Measurements from ENCODE around the gene PAFAH2. TPM values are rescaled to one million over a fixed set of nuclear protein-coding genes. Genes with fewer than 3 reads are reported as not detected.
A peak's percentile ranks its signal among the peaks of the same experiment; 100 is the strongest.

PAFAH2 gene
- total RNA-seq, 1 experiment from 2014 or later, result 12.4 TPM

- no CpG with 5 or more reads among the region's 32 CpGs for WGBS (ENCODE audit: extremely low coverage, insufficient read length, low lambda C conversion rate)
- no peak overlapping the region; a peak in 1 of 7 replicates for H3K27ac Mint-ChIP-seq
- H2AFZ ChIP-seq (ENCODE audit: low read length), result peak overlapping the region; percentile 65
- H4K5ac ChIP-seq (ENCODE audit: insufficient read length, low read depth, low read length), result no peak overlapping the region
- H3K4me2 ChIP-seq (ENCODE audit: insufficient read depth, insufficient read length, low read length), result peak overlapping the region; percentile 92
- H3K4me1 ChIP-seq (ENCODE audit: insufficient read depth, low read length), result peaks cover 2% of the 10 kb centered on the region; the same call in 1 of the 2 replicates
- no peaks in the 10 kb centered on the region for H3K36me3 Mint-ChIP-seq (ENCODE audit: insufficient read depth in 1 of 3, low read depth in 3 of 3)
- H3K9me3 ChIP-seq (ENCODE audit: control insufficient read depth, low read depth, low read length), result no peaks in the 10 kb centered on the region
- H3K27me3 Mint-ChIP-seq (ENCODE audit: low read depth), result peaks cover 32% of the 10 kb centered on the region
- H2BK5ac ChIP-seq (ENCODE audit: insufficient read length, low read length), result no peak overlapping the region
- no peak overlapping the region for H2BK120ac ChIP-seq (ENCODE audit: low read depth, low read length, poor library complexity, severe bottlenecking)
- no peaks in the 10 kb centered on the region for H3K27me3 ChIP-seq (ENCODE audit: insufficient read depth, low read length)
- H2BK20ac ChIP-seq (ENCODE audit: low read depth, low read length, poor library complexity, severe bottlenecking), result peak overlapping the region; percentile 84
- no peak overlapping the region for H2BK12ac ChIP-seq (ENCODE audit: insufficient read length, low read depth, low read length)
- DNase-seq, result peak; percentile 69
- peaks cover 18% of the 10 kb centered on the region for H3K23me2 ChIP-seq (ENCODE audit: insufficient read length, low read depth, low read length, poor library complexity, severe bottlenecking)
- no peak overlapping the region for H2AK5ac ChIP-seq (ENCODE audit: insufficient read length, low read length)
- H3K9ac ChIP-seq (ENCODE audit: extremely low read depth, insufficient read length, low read length), result peak overlapping the region; percentile 56
- H3K4ac ChIP-seq (ENCODE audit: low read depth, low read length), result no peak overlapping the region; the same call in 1 of the 2 replicates
- H3K79me1 ChIP-seq (ENCODE audit: insufficient read depth, low read depth, low read length, poor library complexity, severe bottlenecking), result no peaks in the 10 kb centered on the region
- H4K91ac ChIP-seq (ENCODE audit: insufficient read length, low read depth, low read length), result no peak overlapping the region
- no peak overlapping the region for H3K56ac ChIP-seq (ENCODE audit: insufficient read length, low read depth, low read length)
- H4K20me1 ChIP-seq (ENCODE audit: control insufficient read depth, insufficient read depth, insufficient read length), result no peaks in the 10 kb centered on the region
- H3K9me3 Mint-ChIP-seq, result no peaks in the 10 kb centered on the region
- no peak overlapping the region for H3K18ac ChIP-seq (ENCODE audit: insufficient read length, low read depth, low read length)
- H3T11ph ChIP-seq (ENCODE audit: low read length), result no peak overlapping the region
- no peak overlapping the region for H3K23ac ChIP-seq (ENCODE audit: insufficient read length, low read depth, low read length)
- TF ChIP-seq CTCF (conservative IDR thresholded peaks at IDR 0.05), result no peak
- no peaks in the 10 kb centered on the region for H3K79me2 ChIP-seq (ENCODE audit: insufficient read depth, low read length)
- H3K27ac ChIP-seq (ENCODE audit: insufficient read length, low read depth, low read length), result no peak overlapping the region
- peak overlapping the region; percentile 69 to 83 for H3K4me3 Mint-ChIP-seq
- H3K14ac ChIP-seq (ENCODE audit: insufficient read depth, low read length), result peak overlapping the region; percentile 62
- no peak overlapping the region for H2BK15ac ChIP-seq (ENCODE audit: low read depth, low read length)
- no peak overlapping the region for H4K8ac ChIP-seq (replicated peaks; ENCODE audit: insufficient read length, low read depth, low read length)
- peaks cover 26 to 45% of the 10 kb centered on the region in 2 experiments for H3K4me1 Mint-ChIP-seq
Measured at GRCh38 chr1:25922971-25923552, 74.8 kb downstream of the PAFAH2 start.

All from H9 (cell line).